Measurements from ENCODE around the gene GRM4. TPM values are rescaled to one million over a fixed set of nuclear protein-coding genes. Genes with fewer than 3 reads are reported as not detected.

GRM4 gene
- total RNA-seq, 1 experiment from 2014 or later: 5.6 TPM

- Mint-ChIP-seq H3K9me3 (peaks cover 7 to 9% of the 10 kb centered on the region in 2 experiments; a peak in 4 of 5 replicates), H3K27ac (no peak overlapping the region), H3K4me3 (no peak overlapping the region), H3K36me3 (ENCODE audit: insufficient read depth in 1 of 3, low read depth in 3 of 3) (peaks cover 0 to 3% (median 0%) of the 10 kb centered on the region in 3 experiments; a peak in 1 of 7 replicates), H3K27me3 (ENCODE audit: low read depth) (peaks cover 46% of the 10 kb centered on the region), H3K4me1 (peaks cover 13 to 16% of the 10 kb centered on the region in 2 experiments)
- TF ChIP-seq CTCF (conservative IDR thresholded peaks at IDR 0.05): no peak
- H3K14ac ChIP-seq (ENCODE audit: insufficient read depth, low read length): no peak overlapping the region
- no peak overlapping the region for H4K5ac ChIP-seq (ENCODE audit: insufficient read length, low read depth, low read length)
- H2AK5ac ChIP-seq (ENCODE audit: insufficient read length, low read length): no peak overlapping the region
- H4K91ac ChIP-seq (ENCODE audit: insufficient read length, low read depth, low read length): no peak overlapping the region
- H3K79me1 ChIP-seq (ENCODE audit: insufficient read depth, low read depth, low read length, poor library complexity, severe bottlenecking): no peaks in the 10 kb centered on the region
- no CpG with 5 or more reads among the region's 4 CpGs for WGBS (ENCODE audit: extremely low coverage, insufficient read length, low lambda C conversion rate)
- no peak overlapping the region for H2BK120ac ChIP-seq (ENCODE audit: low read depth, low read length, poor library complexity, severe bottlenecking)
- H2BK5ac ChIP-seq (ENCODE audit: insufficient read length, low read length): no peak overlapping the region
- no peaks in the 10 kb centered on the region for H3K23me2 ChIP-seq (ENCODE audit: insufficient read length, low read depth, low read length, poor library complexity, severe bottlenecking)
- no peak overlapping the region for H3K9ac ChIP-seq (ENCODE audit: extremely low read depth, insufficient read length, low read length)
- H3K4ac ChIP-seq (ENCODE audit: low read depth, low read length): no peak overlapping the region
- H3T11ph ChIP-seq (ENCODE audit: low read length): no peak overlapping the region
- no peak overlapping the region for H4K8ac ChIP-seq (replicated peaks; ENCODE audit: insufficient read length, low read depth, low read length)
- no peak overlapping the region for H3K56ac ChIP-seq (ENCODE audit: insufficient read length, low read depth, low read length)
- no peak overlapping the region for H3K23ac ChIP-seq (ENCODE audit: insufficient read length, low read depth, low read length)
- no peaks in the 10 kb centered on the region for H3K4me1 ChIP-seq (ENCODE audit: insufficient read depth, low read length)
- H3K4me2 ChIP-seq (ENCODE audit: insufficient read depth, insufficient read length, low read length): no peak overlapping the region
- H2AFZ ChIP-seq (ENCODE audit: low read length): no peak overlapping the region
- no peak overlapping the region for H2BK15ac ChIP-seq (ENCODE audit: low read depth, low read length)
- H4K20me1 ChIP-seq (ENCODE audit: control insufficient read depth, insufficient read depth, insufficient read length): no peaks in the 10 kb centered on the region
- H2BK12ac ChIP-seq (ENCODE audit: insufficient read length, low read depth, low read length): no peak overlapping the region
- no peaks in the 10 kb centered on the region for H3K9me3 ChIP-seq (ENCODE audit: control insufficient read depth, low read depth, low read length)
- H3K79me2 ChIP-seq (ENCODE audit: insufficient read depth, low read length): no peaks in the 10 kb centered on the region
- DNase-seq: no peak
- H2BK20ac ChIP-seq (ENCODE audit: low read depth, low read length, poor library complexity, severe bottlenecking): no peak overlapping the region
- no peak overlapping the region for H3K18ac ChIP-seq (ENCODE audit: insufficient read length, low read depth, low read length)
- no peak overlapping the region for H3K27ac ChIP-seq (ENCODE audit: insufficient read length, low read depth, low read length)
- H3K27me3 ChIP-seq (ENCODE audit: insufficient read depth, low read length): no peaks in the 10 kb centered on the region; the same call in 1 of the 2 replicates
Measured at GRCh38 chr6:33974030-33974429, 171.9 kb downstream of the GRM4 start.

Measured in H9 (cell line).